Immature natural killer cell (primary cell): Measurements from ENCODE around the gene FRMD4A. TPM values are rescaled to one million over a fixed set of nuclear protein-coding genes. Genes with fewer than 3 reads are reported as not detected.

Experiments used
- DNase-seq, 3 donors: peaks; one replicate each; pipeline ENCODE4 v3.0.0; 2022; ENCODE audit warnings: mixed read lengths in 1 of 3
- H3K27ac Mint-ChIP-seq, 6 donors: one replicate each; pipeline ENCODE4 v1.8.0; 2020; ENCODE audit warnings: mixed read lengths in 6 of 6, mild to moderate bottlenecking in 5 of 6, inconsistent platforms in 4 of 6, moderate library complexity in 3 of 6
- H3K27me3 Mint-ChIP-seq, 3 donors: one replicate each; pipeline ENCODE4 v1.8.0; 2020 to 2021; ENCODE audit warnings: low read depth in 3 of 3, mild to moderate bottlenecking in 3 of 3, mixed read lengths in 3 of 3, moderate library complexity in 3 of 3, inconsistent platforms in 1 of 3
- H3K36me3 Mint-ChIP-seq, 3 donors: one replicate each; pipeline ENCODE4 v1.8.0; 2020; ENCODE audit warnings: mixed read lengths in 3 of 3, inconsistent platforms in 2 of 3, mild to moderate bottlenecking in 2 of 3
- H3K4me1 Mint-ChIP-seq, 2 donors: one replicate each; pipeline ENCODE4 v1.8.0; 2020; ENCODE audit warnings: inconsistent platforms in 2 of 2, mild to moderate bottlenecking in 2 of 2, mixed read lengths in 2 of 2, moderate library complexity in 1 of 2
- H3K4me3 Mint-ChIP-seq, 5 donors: one replicate each; pipeline ENCODE4 v1.8.0; 2020; ENCODE audit warnings: mild to moderate bottlenecking in 5 of 5, mixed read lengths in 5 of 5, inconsistent platforms in 3 of 5, moderate library complexity in 3 of 5
- H3K9me3 Mint-ChIP-seq, 6 donors: one replicate each; pipeline ENCODE4 v1.8.0; 2020; ENCODE audit warnings: mild to moderate bottlenecking in 6 of 6, mixed read lengths in 6 of 6, inconsistent platforms in 4 of 6, moderate library complexity in 3 of 6
- polyA plus RNA-seq, 3 donors: library from polyadenylated mRNA; unstranded; fragments of 300-500 nt; fragmentation: Illumina TruSeq; gene quantifications; one replicate each; pipeline ENCODE4 v1.2.3, GENCODE V29; 2021

The FRMD4A gene
- polyA plus RNA-seq, 3 donors from 2014 or later = 0.48 TPM; not detected in 2

DNA sequence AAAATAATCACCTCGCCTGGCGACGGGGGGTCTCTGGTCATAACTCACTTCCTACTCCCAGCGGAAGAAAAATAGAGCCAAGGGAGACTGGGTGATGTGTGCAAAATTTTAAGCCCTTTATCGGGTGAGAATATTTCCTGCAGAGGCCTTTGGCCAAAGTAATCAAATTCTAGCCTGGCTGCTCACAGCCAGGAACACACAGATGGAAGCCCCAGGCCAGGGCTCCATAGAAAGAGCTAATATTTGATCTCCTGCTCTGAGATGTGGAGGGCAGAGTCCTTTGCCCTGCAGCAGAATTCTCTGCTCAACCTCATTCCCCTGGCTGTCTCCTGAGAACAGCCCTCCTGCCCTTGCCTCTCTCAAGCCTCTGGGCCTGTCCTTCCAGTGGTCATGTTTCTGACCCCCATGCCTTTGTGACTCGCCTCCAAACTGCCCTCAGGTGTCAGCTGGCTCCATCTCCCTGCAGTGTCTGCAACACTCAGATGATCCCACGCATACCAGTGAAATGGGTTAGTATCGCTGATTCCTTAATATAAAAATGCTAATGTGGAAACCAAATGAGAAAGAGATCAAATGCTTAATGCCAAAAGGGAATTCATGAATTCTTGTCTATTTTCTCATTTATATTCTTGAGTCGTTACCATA, 34.5 kb downstream of the FRMD4A start:
- Mint-ChIP-seq H3K9me3 (peaks cover 2 to 16% (median 6%) of the 10 kb centered on the region in 6 donors), H3K4me3 (no peak overlapping the region), H3K27me3 (peaks cover 0 to 10% (median 0%) of the 10 kb centered on the region in 3 donors), H3K4me1 (no peaks in the 10 kb centered on the region), H3K36me3 (no peaks in the 10 kb centered on the region), H3K27ac (no peak overlapping the region)
- no peak for DNase-seq

DNA sequence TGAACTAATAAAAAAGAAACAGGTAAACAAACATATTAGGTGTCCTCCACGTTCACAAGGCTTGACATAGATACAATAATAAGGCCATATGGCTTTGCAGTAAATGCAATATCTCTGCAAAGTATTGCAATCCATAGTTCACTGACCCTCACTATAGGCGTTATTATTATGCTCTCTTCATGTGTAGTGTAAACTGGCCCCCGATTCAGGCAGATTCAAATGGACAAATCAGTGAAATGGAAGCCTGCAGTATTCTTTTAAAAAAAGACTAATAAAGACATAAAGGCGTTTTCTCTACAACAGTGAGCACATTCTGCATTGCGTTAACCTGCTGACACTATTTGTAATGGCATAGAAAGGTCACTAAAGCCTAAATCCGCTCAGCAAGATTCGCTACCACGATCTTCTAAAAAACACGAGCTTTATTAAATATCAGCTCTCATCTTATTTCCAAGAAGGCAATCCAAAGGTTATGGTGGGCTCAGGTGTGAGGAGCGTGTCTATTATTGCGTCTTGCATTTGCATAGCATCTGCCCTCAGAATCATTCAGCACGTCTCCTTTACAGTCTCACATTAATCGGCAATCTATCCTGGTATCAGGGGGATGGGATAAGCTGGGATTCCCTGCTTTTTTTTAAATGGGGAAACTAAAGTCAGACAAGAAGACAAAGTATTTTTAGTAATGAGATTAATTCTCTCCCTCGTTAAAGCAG, 36.2 kb downstream of the FRMD4A start:
- H3K4me3 Mint-ChIP-seq = no peak overlapping the region
- DNase-seq = no peak
- no peaks in the 10 kb centered on the region for H3K36me3 Mint-ChIP-seq
- H3K4me1 Mint-ChIP-seq = no peaks in the 10 kb centered on the region
- no peak overlapping the region for H3K27ac Mint-ChIP-seq
- peaks cover 5 to 29% (median 13%) of the 10 kb centered on the region in 6 donors for H3K9me3 Mint-ChIP-seq
- H3K27me3 Mint-ChIP-seq = peaks cover 3 to 14% (median 4%) of the 10 kb centered on the region in 3 donors

DNA sequence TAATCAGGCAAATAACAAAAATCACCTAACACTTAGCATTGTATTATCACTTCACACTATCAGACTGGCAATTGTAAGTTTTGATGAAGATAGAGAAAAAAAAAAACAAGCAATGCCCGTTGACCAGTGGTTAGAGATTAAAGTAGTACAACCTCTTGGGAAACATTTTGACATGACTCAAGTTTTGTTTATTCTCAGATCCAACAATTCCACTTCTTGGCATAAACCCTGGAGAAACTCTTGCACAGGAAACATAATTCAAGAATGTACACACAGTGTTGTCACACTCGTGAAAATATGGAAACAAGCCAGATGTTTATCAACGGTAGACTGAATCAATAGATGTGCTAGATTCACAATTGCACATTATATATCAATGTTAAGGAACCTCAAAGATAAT, 37.2 kb downstream of the FRMD4A start:
- Mint-ChIP-seq H3K36me3 (no peaks in the 10 kb centered on the region), H3K4me3 (no peak overlapping the region), H3K27me3 (peaks cover 4 to 14% (median 5%) of the 10 kb centered on the region in 3 donors), H3K27ac (no peak overlapping the region), H3K4me1 (no peaks in the 10 kb centered on the region), H3K9me3 (peaks cover 6 to 29% (median 13%) of the 10 kb centered on the region in 6 donors)
- DNase-seq = no peak

DNA sequence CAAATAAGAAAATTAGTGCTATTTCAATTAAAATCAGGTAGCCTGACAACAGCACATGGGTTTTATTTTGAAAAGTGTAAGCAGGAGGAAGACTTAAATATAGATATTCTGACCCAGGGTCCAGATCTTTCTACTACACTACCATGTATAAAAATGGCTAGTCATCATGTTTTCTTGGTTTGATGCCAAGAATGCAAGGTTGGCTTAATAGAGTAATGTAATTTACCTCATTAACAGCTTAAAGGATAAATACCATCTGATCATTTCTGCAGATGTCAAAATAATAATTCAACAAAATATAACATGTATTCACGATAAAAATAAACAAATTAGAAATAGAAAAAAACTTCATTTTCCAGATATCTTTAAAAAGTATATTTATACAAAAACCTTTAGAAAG, 39.4 kb downstream of the FRMD4A start:
- no peak for DNase-seq
- H3K4me3 Mint-ChIP-seq = no peak overlapping the region
- H3K9me3 Mint-ChIP-seq = peaks cover 6 to 29% (median 13%) of the 10 kb centered on the region in 6 donors
- peaks cover 4 to 20% (median 7%) of the 10 kb centered on the region in 3 donors for H3K27me3 Mint-ChIP-seq
- H3K27ac Mint-ChIP-seq = no peak overlapping the region
- no peaks in the 10 kb centered on the region for H3K4me1 Mint-ChIP-seq
- H3K36me3 Mint-ChIP-seq = no peaks in the 10 kb centered on the region

DNA sequence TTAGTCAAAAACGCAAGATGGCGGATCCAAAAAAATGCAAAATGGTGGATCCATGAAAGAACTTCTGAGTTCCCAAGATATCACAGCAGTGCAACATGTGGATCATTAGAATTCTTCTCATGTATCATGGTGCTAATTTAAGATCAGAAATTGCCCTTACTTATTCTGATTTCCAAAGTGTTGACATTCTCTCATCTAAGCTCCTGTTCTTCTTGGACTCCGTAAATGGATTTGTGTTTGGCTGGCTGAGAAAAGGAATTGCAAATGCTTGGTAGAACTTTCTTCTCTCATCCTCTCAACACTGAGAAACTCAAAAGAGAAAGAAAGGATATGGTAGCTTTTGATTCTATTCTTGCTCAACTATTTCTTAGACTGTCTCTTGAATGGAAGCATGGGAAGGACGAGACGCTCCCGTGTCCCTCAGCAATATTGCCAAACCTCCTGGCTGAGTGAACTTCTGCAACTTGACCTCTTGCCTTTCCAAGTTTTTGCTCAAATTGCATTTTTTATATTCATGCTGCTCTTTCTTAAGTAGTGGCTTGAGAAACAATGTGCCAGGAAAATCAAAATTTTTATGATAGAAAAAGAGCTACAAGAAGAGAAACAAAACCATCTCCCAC, 44.7 kb downstream of the FRMD4A start:
- no peaks in the 10 kb centered on the region for H3K4me1 Mint-ChIP-seq
- no peak for DNase-seq

DNA sequence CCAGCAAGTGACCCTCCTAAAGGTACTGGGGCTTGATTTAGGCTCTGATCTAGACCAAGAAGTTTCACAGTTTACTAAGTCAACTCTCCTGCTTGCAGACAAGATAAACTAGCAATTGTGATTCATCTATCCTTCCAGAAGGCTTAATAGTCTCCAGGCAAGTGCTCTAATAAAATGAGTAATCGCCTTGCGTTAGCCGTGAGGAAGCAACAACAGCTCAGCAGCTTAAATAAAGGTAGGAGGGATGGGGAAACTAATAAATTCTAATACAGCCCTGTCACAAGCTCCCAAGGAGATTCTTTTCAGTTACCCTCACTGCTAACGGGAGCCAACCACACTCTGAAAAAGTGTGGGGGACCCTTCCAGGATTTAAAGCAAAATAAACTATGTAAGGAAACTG, 48.4 kb downstream of the FRMD4A start:
- Mint-ChIP-seq H3K36me3 (no peaks in the 10 kb centered on the region), H3K27ac (no peak overlapping the region), H3K9me3 (peaks cover 0 to 2% (median 0%) of the 10 kb centered on the region in 6 donors), H3K4me1 (no peaks in the 10 kb centered on the region), H3K4me3 (no peak overlapping the region), H3K27me3 (peaks cover 0 to 5% (median 4%) of the 10 kb centered on the region in 3 donors)
- DNase-seq = no peak

More for the DNA sequence above, 44.7 kb downstream of the FRMD4A start:
- peaks cover 2 to 12% (median 8%) of the 10 kb centered on the region in 6 donors for H3K9me3 Mint-ChIP-seq
- no peak overlapping the region for H3K4me3 Mint-ChIP-seq
- peaks cover 7 to 12% (median 7%) of the 10 kb centered on the region in 3 donors for H3K27me3 Mint-ChIP-seq
- H3K36me3 Mint-ChIP-seq = no peaks in the 10 kb centered on the region
- no peak overlapping the region for H3K27ac Mint-ChIP-seq

DNA sequence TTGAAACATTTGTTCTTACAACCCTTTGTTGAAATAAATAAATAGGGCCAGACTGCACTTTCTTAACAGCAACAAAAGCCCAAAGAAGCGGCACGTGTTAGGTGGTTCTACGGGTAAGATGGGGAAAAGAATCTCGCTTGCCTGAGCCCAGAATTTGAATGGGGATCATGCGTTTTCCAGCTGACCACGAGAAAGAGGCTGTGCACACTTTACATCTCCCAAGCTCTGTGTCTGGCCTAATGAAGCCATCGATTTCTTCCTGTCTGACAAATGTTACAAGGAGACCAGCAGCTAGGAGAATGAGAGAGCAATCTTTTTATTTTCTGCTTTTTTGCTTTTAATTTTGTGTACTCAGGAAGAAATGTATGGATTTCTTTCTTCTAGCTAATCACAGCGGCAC, 52.2 kb downstream of the FRMD4A start:
- Mint-ChIP-seq H3K27ac (no peak overlapping the region), H3K36me3 (no peaks in the 10 kb centered on the region), H3K4me1 (no peaks in the 10 kb centered on the region), H3K4me3 (no peak overlapping the region), H3K27me3 (peaks cover 2 to 5% (median 3%) of the 10 kb centered on the region in 3 donors), H3K9me3 (peaks cover 0 to 2% (median 0%) of the 10 kb centered on the region in 6 donors)
- DNase-seq = no peak

DNA sequence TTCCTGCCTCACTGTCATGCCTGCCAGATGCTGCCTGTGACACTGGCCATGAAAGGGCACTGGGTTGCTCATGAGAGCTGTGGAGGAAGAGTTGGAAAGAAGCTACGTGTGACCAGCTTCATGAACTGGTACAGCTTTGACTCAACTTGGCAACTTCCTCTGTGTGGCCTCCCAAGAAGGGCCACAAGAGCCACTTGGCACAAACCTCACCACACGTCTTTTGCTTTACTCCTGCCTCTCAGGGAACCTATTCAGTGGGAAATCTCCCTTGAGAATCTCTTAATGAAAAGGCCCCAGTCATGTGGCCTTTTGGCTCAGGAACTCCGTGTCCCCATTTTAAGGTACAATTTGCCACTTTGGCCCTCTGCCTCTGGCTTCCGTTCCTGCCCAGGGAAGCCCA, 54.5 kb downstream of the FRMD4A start:
- no peaks in the 10 kb centered on the region for H3K4me1 Mint-ChIP-seq
- peaks cover 2 to 5% (median 3%) of the 10 kb centered on the region in 3 donors for H3K27me3 Mint-ChIP-seq
- H3K36me3 Mint-ChIP-seq = no peaks in the 10 kb centered on the region
- no peak for DNase-seq
- no peak overlapping the region for H3K27ac Mint-ChIP-seq
- peaks cover 0 to 2% (median 0%) of the 10 kb centered on the region in 6 donors for H3K9me3 Mint-ChIP-seq
- no peak overlapping the region for H3K4me3 Mint-ChIP-seq

DNA sequence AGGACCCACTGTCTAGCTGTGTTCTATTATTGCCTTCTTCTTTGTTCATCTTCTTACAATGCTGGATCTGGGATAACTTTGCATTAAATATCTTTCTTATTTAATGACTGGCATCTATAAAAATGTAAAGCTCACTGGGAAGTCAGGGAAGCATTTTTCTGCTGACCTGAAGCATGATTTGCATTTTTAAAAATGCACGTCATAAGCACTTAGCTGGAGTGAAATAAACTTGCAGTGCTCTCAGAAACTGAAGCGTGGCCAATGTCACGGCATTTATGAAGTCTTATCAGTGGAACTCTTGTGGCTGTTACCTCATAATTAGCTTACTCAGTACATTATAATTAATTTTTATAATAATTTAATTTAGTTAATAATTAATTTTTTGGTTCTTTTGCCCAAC, 59.1 kb downstream of the FRMD4A start:
- Mint-ChIP-seq H3K9me3 (peaks cover 0 to 2% (median 0%) of the 10 kb centered on the region in 6 donors), H3K4me1 (no peaks in the 10 kb centered on the region), H3K27me3 (peaks cover 0 to 10% (median 2%) of the 10 kb centered on the region in 3 donors), H3K27ac (no peak overlapping the region), H3K36me3 (no peaks in the 10 kb centered on the region), H3K4me3 (no peak overlapping the region)
- no peak for DNase-seq

DNA sequence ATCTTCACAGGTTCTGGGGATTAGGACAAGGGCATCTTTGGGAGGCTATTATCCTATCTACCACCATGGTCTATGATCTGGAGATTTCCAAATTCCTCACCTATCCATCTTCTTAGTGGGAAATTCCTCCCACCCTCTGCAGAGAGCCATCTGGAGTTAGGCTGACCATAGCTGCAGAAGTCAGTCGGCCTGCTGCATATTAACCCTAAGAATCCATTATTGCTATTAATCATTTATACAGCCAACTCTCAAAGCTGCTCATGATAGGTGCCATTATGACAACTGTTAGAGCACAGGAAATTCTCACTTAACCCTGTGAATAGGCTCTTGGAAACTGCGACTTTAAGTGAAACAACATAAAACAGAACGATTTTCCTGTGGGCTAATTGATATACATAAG, 60.4 kb downstream of the FRMD4A start:
- DNase-seq = no peak
- Mint-ChIP-seq H3K27me3 (peaks cover 0 to 12% (median 2%) of the 10 kb centered on the region in 3 donors), H3K4me3 (no peak overlapping the region), H3K36me3 (no peaks in the 10 kb centered on the region), H3K27ac (no peak overlapping the region), H3K9me3 (peaks cover 0 to 2% (median 0%) of the 10 kb centered on the region in 6 donors), H3K4me1 (no peaks in the 10 kb centered on the region)

DNA sequence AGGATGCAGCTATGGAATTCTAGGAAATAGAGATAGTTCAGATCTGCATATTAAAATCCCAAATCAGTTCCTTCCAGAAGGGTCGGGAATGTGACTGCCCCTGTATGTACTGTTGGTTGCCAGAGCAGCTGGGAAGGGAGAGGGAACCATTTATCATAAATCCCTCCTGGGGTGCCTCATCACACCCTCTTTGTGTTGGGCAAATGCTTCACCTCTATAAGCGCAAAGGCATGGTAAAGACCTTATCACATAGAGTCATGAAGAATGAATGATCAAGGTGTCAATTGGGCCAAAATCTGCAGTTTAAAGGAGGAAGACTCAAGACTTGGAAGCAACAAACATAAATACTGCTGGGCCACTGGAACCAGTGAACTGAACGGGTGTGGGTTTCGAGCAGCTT, 65.0 kb downstream of the FRMD4A start:
- peaks cover 0 to 7% (median 3%) of the 10 kb centered on the region in 3 donors for H3K27me3 Mint-ChIP-seq
- no peak overlapping the region for H3K4me3 Mint-ChIP-seq
- H3K9me3 Mint-ChIP-seq = no peaks in the 10 kb centered on the region
- no peak for DNase-seq
- no peak overlapping the region for H3K27ac Mint-ChIP-seq
- no peaks in the 10 kb centered on the region for H3K36me3 Mint-ChIP-seq
- no peaks in the 10 kb centered on the region for H3K4me1 Mint-ChIP-seq

DNA sequence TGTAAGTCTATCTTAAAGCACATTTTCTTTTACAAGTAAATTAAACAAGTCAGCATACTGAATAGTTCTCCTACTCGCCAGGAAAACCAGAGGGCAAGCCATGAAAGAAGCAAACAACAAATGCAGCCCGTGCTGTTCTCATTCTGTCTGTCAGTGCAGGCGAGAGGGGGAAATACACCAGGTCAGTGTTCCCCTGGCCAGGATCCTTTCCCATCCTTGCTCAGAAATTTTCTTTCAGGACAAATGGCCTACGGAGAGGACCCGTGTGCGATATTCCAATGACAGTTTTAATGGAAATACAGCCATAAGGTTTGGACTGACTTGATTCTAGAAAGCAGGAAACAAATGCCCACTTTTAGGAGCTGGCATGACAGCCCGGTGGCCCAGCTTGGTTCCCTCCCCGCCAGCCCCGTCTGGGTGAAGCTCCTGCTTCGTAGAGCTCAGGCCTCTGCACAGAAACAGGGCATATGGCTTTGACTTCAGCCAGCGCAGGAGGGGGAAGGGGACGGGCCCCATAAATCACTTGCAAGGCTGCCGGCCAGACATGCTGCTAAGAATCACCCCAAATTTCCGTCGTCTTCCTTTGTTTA, 67.8 kb downstream of the FRMD4A start:
- Mint-ChIP-seq H3K27ac (no peak overlapping the region), H3K27me3 (peaks cover 1 to 11% (median 7%) of the 10 kb centered on the region in 3 donors), H3K9me3 (no peaks in the 10 kb centered on the region), H3K4me3 (no peak overlapping the region), H3K4me1 (no peaks in the 10 kb centered on the region), H3K36me3 (no peaks in the 10 kb centered on the region)
- no peak for DNase-seq

DNA sequence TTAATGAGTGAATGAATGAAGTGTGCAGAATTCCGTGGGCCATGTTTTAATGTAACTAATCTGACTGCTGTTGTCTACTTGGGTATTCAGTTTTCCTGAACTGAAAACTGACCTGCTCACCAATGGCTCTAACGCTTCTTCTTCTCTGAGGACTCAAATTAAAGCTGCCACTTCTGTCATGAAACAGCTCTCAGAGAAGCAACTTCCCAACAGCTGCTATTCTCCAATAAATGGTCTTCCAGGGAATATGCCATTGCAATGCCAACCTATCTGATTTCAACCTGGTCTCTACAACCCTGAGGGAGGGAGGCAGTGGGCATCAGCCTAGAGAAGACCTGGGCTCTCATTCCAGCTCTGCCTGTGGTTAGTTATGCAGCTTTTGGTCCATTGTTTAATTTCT, 69.4 kb downstream of the FRMD4A start:
- Mint-ChIP-seq H3K4me3 (no peak overlapping the region), H3K27ac (no peak overlapping the region), H3K36me3 (no peaks in the 10 kb centered on the region), H3K9me3 (no peaks in the 10 kb centered on the region), H3K27me3 (peaks cover 1 to 11% (median 2%) of the 10 kb centered on the region in 3 donors), H3K4me1 (no peaks in the 10 kb centered on the region)
- DNase-seq = no peak
